GM12891 (cell line): ENCODE measurements around the gene ARID1A.

Experiments
- POLR2A ChIP-seq: IDR thresholded peaks from 2 replicates; pipeline ENCODE4 v1.6.1; 2011; ENCODE audit warnings: low read depth, low read length, control low read depth
- POLR2AphosphoS5 ChIP-seq: IDR thresholded peaks from 2 replicates; pipeline ENCODE4 v1.6.1; 2011; ENCODE audit warnings: low read depth, low read length, control low read depth
- TAF1 ChIP-seq: IDR thresholded peaks from 2 replicates; pipeline ENCODE4 v1.6.1; 2011; ENCODE audit warnings: low read depth, low read length, control low read depth

DNA sequence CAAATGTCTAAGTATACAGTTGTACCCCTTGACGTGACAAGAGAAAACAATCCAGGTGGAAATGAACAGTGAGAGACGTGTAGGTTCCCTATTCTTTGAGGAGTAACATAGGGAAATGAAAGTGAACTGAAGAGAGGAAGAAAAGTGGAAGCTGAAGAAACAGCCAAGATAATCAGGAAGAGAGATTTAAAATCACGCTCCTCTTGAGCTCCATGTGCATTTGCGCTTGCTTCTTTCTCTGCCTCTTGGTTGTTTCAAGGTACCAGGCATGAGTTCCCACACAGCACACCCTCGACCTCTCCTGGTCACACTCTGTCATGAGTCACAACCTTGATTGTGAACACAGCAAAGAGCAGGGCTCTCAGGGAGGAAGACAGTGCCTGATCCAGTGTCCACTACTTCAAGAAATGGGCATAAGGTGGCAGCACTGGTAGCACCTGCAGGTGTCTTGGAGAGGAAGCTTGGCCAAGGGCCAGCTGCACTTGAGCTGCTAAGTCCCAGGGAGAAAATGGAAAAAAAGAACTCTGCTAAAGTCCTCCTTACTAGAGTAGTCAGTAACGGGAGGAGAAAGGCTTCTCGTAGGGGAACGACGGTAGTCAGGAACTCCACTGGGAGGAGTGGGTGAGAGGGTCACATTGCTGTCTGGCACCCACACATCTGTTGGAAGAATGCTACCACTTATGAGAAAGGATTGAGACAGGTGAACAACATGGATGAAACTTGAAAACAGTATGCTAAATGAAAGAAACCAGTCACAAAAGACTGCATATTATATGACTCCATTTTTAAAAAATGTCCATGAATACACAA, 18.3 kb upstream of the ARID1A start:
- TF ChIP-seq POLR2A (no peak), POLR2AphosphoS5 (no peak), TAF1 (no peak)
